Measurements from ENCODE around the gene RBMY1E.
"Not testable (repeated sequence)": the region's sequence is repeated elsewhere in the genome, so short reads cannot be mapped to it uniquely, and the experiment has no call there.

The RBMY1E gene

GRCh38 chrY:21917932-21918331 lies at the start of gene RBMY1E:
Gene RBMY1E (minus strand): TSS chrY:21918032. CDS start chrY:21916054, 1,978 bp downstream.
- not testable (repeated sequence) for DNase-seq

GRCh38 chrY:21894426-21894825 lies 23.4 kb downstream of the RBMY1E start, which contains the start of gene RBMY1D:
Gene RBMY1D (minus strand): TSS chrY:21894526. CDS start chrY:21892513, 2,013 bp downstream.
- DNase-seq, result not testable (repeated sequence)

- not testable (repeated sequence) for DNase-seq
These were observed 48.3 kb downstream of the RBMY1E start for GRCh38 chrY:21869407-21870076.
